ENCODE measurements around the gene WARS2. TPM values are rescaled to one million over a fixed set of nuclear protein-coding genes. Genes with fewer than 3 reads are reported as not detected.
"Not testable (repeated sequence)": the region's sequence is repeated elsewhere in the genome, so short reads cannot be mapped to it uniquely, and the experiment has no call there.

WARS2 gene
- total RNA-seq = 10 to 100 TPM; 30.3 to 31.1 TPM
- total RNA-seq = 8.3 to 22.8 reads per million in 2 donors

- peaks cover 18% of the 10 kb centered on the region for H3K4me1 Mint-ChIP-seq
- H3K27me3 Mint-ChIP-seq = no peaks in the 10 kb centered on the region
- DNase-seq (peak; percentile 81 to 89 (median 86)), ATAC-seq (peak; percentile 86)
- H3K36me3 Mint-ChIP-seq (ENCODE audit: low read depth) = peaks cover 2% of the 10 kb centered on the region
- H3K9me3 ChIP-seq (ENCODE audit: control insufficient read depth, low read length, poor library complexity, severe bottlenecking) = no peaks in the 10 kb centered on the region
- no peak within 1 kb of the TSS for H3K27ac Mint-ChIP-seq
- H3K4me3 Mint-ChIP-seq = no peak within 1 kb of the TSS
These were observed at the start of gene WARS2 for GRCh38 chr1:119140177-119141019. Gene WARS2, minus strand, starts transcription at chr1:119140653. Its CDS starts 9 bp downstream, at chr1:119140644.

- Mint-ChIP-seq H3K4me1 (no peaks in the 10 kb centered on the region), H3K36me3 (ENCODE audit: low read depth) (peaks cover 10% of the 10 kb centered on the region), H3K27ac (no peak overlapping the region), H3K27me3 (no peaks in the 10 kb centered on the region), H3K4me3 (no peak overlapping the region)
- H3K9me3 ChIP-seq (ENCODE audit: control insufficient read depth, low read length, poor library complexity, severe bottlenecking) = no peaks in the 10 kb centered on the region
- ATAC-seq (no peak), DNase-seq (no peak)
These were observed 48.5 kb upstream of the WARS2 start for GRCh38 chr1:119188926-119189325.

GRCh38 chr1:119187416-119187815, 47.0 kb upstream of the WARS2 start:
- H3K9me3 ChIP-seq (ENCODE audit: control insufficient read depth, low read length, poor library complexity, severe bottlenecking) = no peaks in the 10 kb centered on the region
- Mint-ChIP-seq H3K36me3 (ENCODE audit: low read depth) (peaks cover 9% of the 10 kb centered on the region), H3K27ac (no peak overlapping the region), H3K27me3 (no peaks in the 10 kb centered on the region), H3K4me3 (no peak overlapping the region), H3K4me1 (no peaks in the 10 kb centered on the region)
- DNase-seq = no peak
- no peak for ATAC-seq

GRCh38 chr1:119186471-119186870, 46.0 kb upstream of the WARS2 start:
- H3K9me3 ChIP-seq (ENCODE audit: control insufficient read depth, low read length, poor library complexity, severe bottlenecking) = no peaks in the 10 kb centered on the region
- H3K4me3 Mint-ChIP-seq = no peak overlapping the region
- DNase-seq (no peak), ATAC-seq (no peak)
- H3K27ac Mint-ChIP-seq = no peak overlapping the region
- no peaks in the 10 kb centered on the region for H3K27me3 Mint-ChIP-seq
- no peaks in the 10 kb centered on the region for H3K4me1 Mint-ChIP-seq
- peaks cover 9% of the 10 kb centered on the region for H3K36me3 Mint-ChIP-seq (ENCODE audit: low read depth)

- ATAC-seq (no peak), DNase-seq (no peak)
- no peaks in the 10 kb centered on the region for H3K9me3 ChIP-seq (ENCODE audit: control insufficient read depth, low read length, poor library complexity, severe bottlenecking)
- no peak overlapping the region for H3K27ac Mint-ChIP-seq
- H3K4me3 Mint-ChIP-seq = no peak overlapping the region
- no peaks in the 10 kb centered on the region for H3K4me1 Mint-ChIP-seq
- H3K36me3 Mint-ChIP-seq (ENCODE audit: low read depth) = peaks cover 7% of the 10 kb centered on the region
- no peaks in the 10 kb centered on the region for H3K27me3 Mint-ChIP-seq
These were observed 44.5 kb upstream of the WARS2 start for GRCh38 chr1:119184972-119185371.

- no peak for DNase-seq
- H3K36me3 Mint-ChIP-seq (ENCODE audit: low read depth) = peaks cover 6% of the 10 kb centered on the region
- H3K27me3 Mint-ChIP-seq = no peaks in the 10 kb centered on the region
- no peak for ATAC-seq
- H3K9me3 ChIP-seq (ENCODE audit: control insufficient read depth, low read length, poor library complexity, severe bottlenecking) = no peaks in the 10 kb centered on the region
- no peak overlapping the region for H3K4me3 Mint-ChIP-seq
- H3K4me1 Mint-ChIP-seq = no peaks in the 10 kb centered on the region
- H3K27ac Mint-ChIP-seq = no peak overlapping the region
These were observed 40.8 kb upstream of the WARS2 start for GRCh38 chr1:119181218-119181617.

GRCh38 chr1:119179051-119179450, 38.6 kb upstream of the WARS2 start:
- ATAC-seq (no peak), DNase-seq (no peak)
- no peaks in the 10 kb centered on the region for H3K9me3 ChIP-seq (ENCODE audit: control insufficient read depth, low read length, poor library complexity, severe bottlenecking)
- no peaks in the 10 kb centered on the region for H3K27me3 Mint-ChIP-seq
- H3K4me3 Mint-ChIP-seq = no peak overlapping the region
- peaks cover 6% of the 10 kb centered on the region for H3K36me3 Mint-ChIP-seq (ENCODE audit: low read depth)
- H3K4me1 Mint-ChIP-seq = no peaks in the 10 kb centered on the region
- H3K27ac Mint-ChIP-seq = no peak overlapping the region

GRCh38 chr1:119172927-119173326, 32.5 kb upstream of the WARS2 start:
- not testable (repeated sequence) for H3K9me3 ChIP-seq (ENCODE audit: control insufficient read depth, low read length, poor library complexity, severe bottlenecking); H3K4me3 Mint-ChIP-seq; H3K27ac Mint-ChIP-seq; DNase-seq; H3K36me3 Mint-ChIP-seq (ENCODE audit: low read depth); ATAC-seq; H3K27me3 Mint-ChIP-seq; H3K4me1 Mint-ChIP-seq

- H3K36me3 Mint-ChIP-seq (ENCODE audit: low read depth); DNase-seq; H3K27me3 Mint-ChIP-seq; ATAC-seq; H3K9me3 ChIP-seq (ENCODE audit: control insufficient read depth, low read length, poor library complexity, severe bottlenecking); H3K27ac Mint-ChIP-seq; H3K4me3 Mint-ChIP-seq; H3K4me1 Mint-ChIP-seq: not testable (repeated sequence)
These were observed 31.0 kb upstream of the WARS2 start for GRCh38 chr1:119171381-119172010.

- no peaks in the 10 kb centered on the region for H3K9me3 ChIP-seq (ENCODE audit: control insufficient read depth, low read length, poor library complexity, severe bottlenecking)
- no peaks in the 10 kb centered on the region for H3K27me3 Mint-ChIP-seq
- H3K36me3 Mint-ChIP-seq (ENCODE audit: low read depth) = peaks cover 4% of the 10 kb centered on the region
- DNase-seq (no peak), ATAC-seq (no peak)
- H3K4me3 Mint-ChIP-seq = no peak overlapping the region
- no peak overlapping the region for H3K27ac Mint-ChIP-seq
- H3K4me1 Mint-ChIP-seq = peaks cover 3% of the 10 kb centered on the region
These were observed 22.9 kb upstream of the WARS2 start for GRCh38 chr1:119163396-119163795.

- Mint-ChIP-seq H3K4me1 (peaks cover 8% of the 10 kb centered on the region), H3K4me3 (no peak overlapping the region), H3K27me3 (no peaks in the 10 kb centered on the region), H3K36me3 (ENCODE audit: low read depth) (peaks cover 5% of the 10 kb centered on the region), H3K27ac (no peak overlapping the region)
- ATAC-seq (no peak), DNase-seq (no peak)
- no peaks in the 10 kb centered on the region for H3K9me3 ChIP-seq (ENCODE audit: control insufficient read depth, low read length, poor library complexity, severe bottlenecking)
These were observed 20.4 kb upstream of the WARS2 start for GRCh38 chr1:119160866-119161265.

GRCh38 chr1:119160409-119160808, 20.0 kb upstream of the WARS2 start:
- Mint-ChIP-seq H3K27ac (no peak overlapping the region), H3K4me3 (no peak overlapping the region), H3K27me3 (no peaks in the 10 kb centered on the region), H3K36me3 (ENCODE audit: low read depth) (peaks cover 6% of the 10 kb centered on the region), H3K4me1 (peaks cover 8% of the 10 kb centered on the region)
- no peak for DNase-seq
- ATAC-seq = no peak
- no peaks in the 10 kb centered on the region for H3K9me3 ChIP-seq (ENCODE audit: control insufficient read depth, low read length, poor library complexity, severe bottlenecking)

- no peak overlapping the region for H3K27ac Mint-ChIP-seq
- H3K4me1 Mint-ChIP-seq = peaks cover 8% of the 10 kb centered on the region
- DNase-seq (no peak), ATAC-seq (no peak)
- H3K4me3 Mint-ChIP-seq = no peak overlapping the region
- H3K27me3 Mint-ChIP-seq = no peaks in the 10 kb centered on the region
- H3K36me3 Mint-ChIP-seq (ENCODE audit: low read depth) = peaks cover 6% of the 10 kb centered on the region
- no peaks in the 10 kb centered on the region for H3K9me3 ChIP-seq (ENCODE audit: control insufficient read depth, low read length, poor library complexity, severe bottlenecking)
These were observed 19.5 kb upstream of the WARS2 start for GRCh38 chr1:119159966-119160365.

GRCh38 chr1:119159111-119159510, 18.7 kb upstream of the WARS2 start:
- H3K27ac Mint-ChIP-seq = no peak overlapping the region

More at GRCh38 chr1:119159111-119159510, 18.7 kb upstream of the WARS2 start:
- H3K4me1 Mint-ChIP-seq = peaks cover 8% of the 10 kb centered on the region
- no peak for ATAC-seq
- peaks cover 9% of the 10 kb centered on the region for H3K36me3 Mint-ChIP-seq (ENCODE audit: low read depth)
- H3K9me3 ChIP-seq (ENCODE audit: control insufficient read depth, low read length, poor library complexity, severe bottlenecking) = no peaks in the 10 kb centered on the region
- DNase-seq = no peak
- H3K27me3 Mint-ChIP-seq = no peaks in the 10 kb centered on the region
- no peak overlapping the region for H3K4me3 Mint-ChIP-seq
